Loucy (cell line): ENCODE results near the gene TTC21A.

ENCODE experiments used
- H2AFZ ChIP-seq: fragments of 200-600 bp; sonication (generic); 2 replicates; pipeline ENCODE4 v1.6.0; 2016; ENCODE audit warnings: antibody characterized with exemption, mild to moderate bottlenecking, low read length, moderate library complexity
- H3F3A ChIP-seq: fragments of 200-600 bp; 2 replicates; pipeline ENCODE4 v1.6.0; 2016; ENCODE audit warnings: antibody characterized with exemption, low read depth, mild to moderate bottlenecking
- H3K27me3 ChIP-seq: fragments of 200-600 bp; sonication (generic); 2 replicates; pipeline ENCODE4 v1.6.1; 2014; ENCODE audit warnings: low read length, mild to moderate bottlenecking; ENCODE audit not compliant: insufficient read depth, poor library complexity, severe bottlenecking
- H3K36me3 ChIP-seq: fragments of 200-600 bp; sonication (generic); 2 replicates; pipeline ENCODE4 v1.6.1; 2016; ENCODE audit warnings: low read length; ENCODE audit not compliant: insufficient read depth
- H3K4me1 ChIP-seq: fragments of 200-600 bp; sonication (generic); 2 replicates; pipeline ENCODE4 v1.5.1; 2014; ENCODE audit warnings: low read length, mild to moderate bottlenecking; ENCODE audit not compliant: insufficient read depth, poor library complexity, severe bottlenecking
- H3K4me2 ChIP-seq: fragments of 200-600 bp; sonication (generic); 2 replicates; pipeline ENCODE4 v1.6.0; 2014; ENCODE audit warnings: antibody characterized with exemption, low read length, low read depth, mild to moderate bottlenecking; ENCODE audit not compliant: poor library complexity, severe bottlenecking
- H3K4me3 ChIP-seq: fragments of 200-600 bp; sonication (generic); 2 replicates; pipeline ENCODE4 v1.5.1; 2014; ENCODE audit warnings: low read length, mild to moderate bottlenecking, mixed read lengths; ENCODE audit not compliant: poor library complexity, severe bottlenecking
- H3K79me2 ChIP-seq: fragments of 200-600 bp; sonication (generic); 2 replicates; pipeline ENCODE4 v1.6.1; 2014; ENCODE audit warnings: low read length; ENCODE audit not compliant: insufficient read depth
- H3K9ac ChIP-seq: fragments of 200-600 bp; sonication (generic); 2 replicates; pipeline ENCODE4 v1.6.0; 2014; ENCODE audit warnings: mild to moderate bottlenecking, low read depth, low read length, moderate library complexity; ENCODE audit not compliant: poor library complexity, severe bottlenecking
- H3K9me2 ChIP-seq: fragments of 200-600 bp; sonication (generic); replicated peaks from 2 replicates; pipeline ENCODE4 v1.6.1; 2016; ENCODE audit warnings: low read depth, low read length, mixed read lengths
- H3K9me3 ChIP-seq: fragments of 200-600 bp; sonication (generic); 2 replicates; pipeline ENCODE4 v1.6.1; 2014; ENCODE audit warnings: mild to moderate bottlenecking, antibody characterized with exemption, low read length, low read depth; ENCODE audit not compliant: insufficient read depth
- H4K20me1 ChIP-seq: fragments of 200-600 bp; sonication (generic); 2 replicates; pipeline ENCODE4 v1.6.0; 2014; ENCODE audit warnings: antibody characterized with exemption, low read length, mild to moderate bottlenecking; ENCODE audit not compliant: insufficient read depth, poor library complexity, severe bottlenecking
- EZH2phosphoT487 ChIP-seq: fragments of 200-600 bp; IDR thresholded peaks from 2 replicates; pipeline ENCODE4 v1.6.1; 2018; ENCODE audit warnings: antibody characterized with exemption, mild to moderate bottlenecking, moderate library complexity, borderline replicate concordance
- TF ChIP-seq, protein P1 (sequence below): fragments of 200-600 bp; sonication (generic); conservative IDR thresholded peaks from 2 replicates; pipeline ENCODE4 v1.5.1; 2014; ENCODE audit warnings: mild to moderate bottlenecking, antibody characterized with exemption, low read length

Gene TTC21A

DNA sequence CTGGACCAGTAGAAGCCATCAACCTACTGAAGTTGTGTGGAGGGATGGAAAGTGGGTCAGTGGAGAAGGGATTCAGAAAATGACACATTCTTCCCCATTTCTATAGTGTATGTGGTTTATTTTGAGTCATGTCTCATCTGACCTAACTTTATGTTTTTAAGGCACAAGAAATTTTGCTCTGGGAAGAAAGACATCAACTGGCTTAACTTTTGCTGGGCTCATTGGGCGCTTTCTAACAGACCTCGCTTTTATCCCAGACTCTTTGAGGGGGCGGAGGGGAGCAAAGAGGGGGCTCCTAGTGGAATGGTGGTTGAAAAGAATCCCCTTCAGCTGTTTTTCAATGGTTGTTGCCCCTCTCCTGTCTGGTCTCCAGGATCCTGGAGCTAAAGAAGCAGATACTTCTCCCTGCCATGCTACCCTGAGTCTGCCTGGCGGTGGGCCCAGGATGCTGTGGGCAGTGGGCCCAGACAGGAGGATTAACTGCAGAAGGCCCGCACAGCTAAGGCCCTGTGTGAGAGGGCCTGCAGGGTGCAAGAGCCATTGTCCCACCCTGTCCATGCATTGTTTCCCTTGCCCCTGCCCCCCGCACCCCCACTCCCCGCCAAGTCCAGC, 31.4 kb downstream of the TTC21A start:
- Histone ChIP-seq H3K4me1 (peaks cover 20% of the 10 kb centered on the region), H3K9me2 (no peaks in the 10 kb centered on the region), H3K79me2 (no peaks in the 10 kb centered on the region), H3K27me3 (no peaks in the 10 kb centered on the region), H3K9ac (no peak overlapping the region), H4K20me1 (no peaks in the 10 kb centered on the region), H3K4me3 (no peak overlapping the region), H2AFZ (no peak overlapping the region), H3F3A (no peaks in the 10 kb centered on the region), H3K36me3 (peaks cover 31% of the 10 kb centered on the region; the same call in 1 of the 2 replicates), H3K4me2 (no peak overlapping the region), H3K9me3 (no peaks in the 10 kb centered on the region)
- TF ChIP-seq EZH2phosphoT487, result no peak
- TF ChIP-seq, protein P1, sequence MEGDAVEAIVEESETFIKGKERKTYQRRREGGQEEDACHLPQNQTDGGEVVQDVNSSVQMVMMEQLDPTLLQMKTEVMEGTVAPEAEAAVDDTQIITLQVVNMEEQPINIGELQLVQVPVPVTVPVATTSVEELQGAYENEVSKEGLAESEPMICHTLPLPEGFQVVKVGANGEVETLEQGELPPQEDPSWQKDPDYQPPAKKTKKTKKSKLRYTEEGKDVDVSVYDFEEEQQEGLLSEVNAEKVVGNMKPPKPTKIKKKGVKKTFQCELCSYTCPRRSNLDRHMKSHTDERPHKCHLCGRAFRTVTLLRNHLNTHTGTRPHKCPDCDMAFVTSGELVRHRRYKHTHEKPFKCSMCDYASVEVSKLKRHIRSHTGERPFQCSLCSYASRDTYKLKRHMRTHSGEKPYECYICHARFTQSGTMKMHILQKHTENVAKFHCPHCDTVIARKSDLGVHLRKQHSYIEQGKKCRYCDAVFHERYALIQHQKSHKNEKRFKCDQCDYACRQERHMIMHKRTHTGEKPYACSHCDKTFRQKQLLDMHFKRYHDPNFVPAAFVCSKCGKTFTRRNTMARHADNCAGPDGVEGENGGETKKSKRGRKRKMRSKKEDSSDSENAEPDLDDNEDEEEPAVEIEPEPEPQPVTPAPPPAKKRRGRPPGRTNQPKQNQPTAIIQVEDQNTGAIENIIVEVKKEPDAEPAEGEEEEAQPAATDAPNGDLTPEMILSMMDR, result no peak

- Histone ChIP-seq H3K36me3 (peaks cover 36% of the 10 kb centered on the region; the same call in 1 of the 2 replicates), H3K4me2 (no peak overlapping the region)
- TF ChIP-seq, protein P1, result no peak
- no peak for TF ChIP-seq EZH2phosphoT487
Observed at GRCh38 chr3:39139442-39139841, 32.0 kb downstream of the TTC21A start.

DNA sequence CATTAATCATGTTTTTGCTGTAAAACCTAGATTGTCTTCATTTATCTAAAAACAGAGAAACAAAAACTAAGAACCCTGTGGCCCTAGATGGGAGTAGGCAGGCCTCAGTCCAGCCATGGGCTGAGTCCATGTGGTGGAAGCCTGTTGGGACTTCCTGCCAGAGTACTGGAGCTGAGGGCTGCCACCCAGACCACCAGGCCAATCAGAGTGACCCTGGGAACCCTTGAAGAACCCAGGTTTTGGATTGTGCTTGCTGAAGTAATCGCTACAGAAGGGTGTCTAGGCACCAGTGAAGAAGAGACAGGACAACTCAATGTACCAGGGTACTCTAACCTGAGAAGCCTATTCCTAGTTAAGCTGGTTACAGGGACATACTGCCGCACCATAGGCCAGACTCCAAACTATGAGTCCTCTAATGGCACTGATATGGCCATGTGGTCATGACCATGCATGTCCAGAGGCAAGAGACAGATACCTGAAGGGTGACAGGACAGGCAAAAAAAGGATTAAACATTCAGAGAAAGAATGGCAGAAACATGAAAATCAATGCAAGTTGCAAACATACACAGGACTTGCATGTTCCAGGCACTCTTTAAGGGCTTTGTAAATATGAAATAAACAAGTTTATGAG, 33.0 kb downstream of the TTC21A start:
- Histone ChIP-seq H3K9me3 (no peaks in the 10 kb centered on the region), H3K9me2 (no peaks in the 10 kb centered on the region), H3K27me3 (no peaks in the 10 kb centered on the region), H3K4me1 (peaks cover 20% of the 10 kb centered on the region), H4K20me1 (no peaks in the 10 kb centered on the region), H3K4me2 (no peak overlapping the region), H3K36me3 (peaks cover 46% of the 10 kb centered on the region; the same call in 1 of the 2 replicates), H3K79me2 (no peaks in the 10 kb centered on the region; the same call in 1 of the 2 replicates), H2AFZ (no peak overlapping the region), H3F3A (no peaks in the 10 kb centered on the region), H3K4me3 (no peak overlapping the region), H3K9ac (no peak overlapping the region)
- no peak for TF ChIP-seq EZH2phosphoT487
- TF ChIP-seq, protein P1, result no peak

More at GRCh38 chr3:39139442-39139841, 32.0 kb downstream of the TTC21A start:
- no peaks in the 10 kb centered on the region for H3K9me3 ChIP-seq
- H3F3A ChIP-seq, result no peaks in the 10 kb centered on the region
- H3K9ac ChIP-seq, result no peak overlapping the region
- no peaks in the 10 kb centered on the region; the same call in 1 of the 2 replicates for H3K79me2 ChIP-seq
- no peaks in the 10 kb centered on the region for H4K20me1 ChIP-seq
- no peaks in the 10 kb centered on the region for H3K9me2 ChIP-seq
- no peaks in the 10 kb centered on the region for H3K27me3 ChIP-seq
- H2AFZ ChIP-seq, result no peak overlapping the region
- H3K4me1 ChIP-seq, result peaks cover 20% of the 10 kb centered on the region
- no peak overlapping the region for H3K4me3 ChIP-seq
